LNCAP (cell line): ENCODE data around the gene UBE2L3.

ENCODE experiments used
- TF ChIP-seq, protein P1 (sequence below): fragments of 450-650 bp; IDR thresholded peaks from 2 replicates; pipeline ENCODE4 v1.5.1; 2017; ENCODE audit warnings: mild to moderate bottlenecking

The UBE2L3 gene

DNA sequence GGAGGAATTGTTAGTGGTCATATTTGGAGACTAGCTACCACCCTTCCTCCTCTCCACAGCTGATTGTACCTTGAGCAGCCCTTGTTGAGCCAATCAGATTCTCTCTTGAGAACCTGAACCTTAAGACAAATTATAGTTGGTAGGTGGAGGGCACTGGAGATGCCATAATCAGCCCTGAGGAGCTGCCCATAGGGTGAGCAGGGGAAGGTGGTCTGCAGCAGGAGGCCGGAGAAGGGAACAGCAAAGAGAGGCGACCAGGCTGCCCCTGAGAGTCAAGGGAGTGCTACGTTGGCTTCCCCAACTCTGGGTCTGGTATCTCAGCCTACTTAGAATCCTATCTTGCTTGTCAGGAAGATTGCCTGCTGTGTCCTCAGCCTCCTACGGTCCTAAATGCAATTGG is 71.8 kb downstream of the UBE2L3 start:
- TF ChIP-seq, protein P1, sequence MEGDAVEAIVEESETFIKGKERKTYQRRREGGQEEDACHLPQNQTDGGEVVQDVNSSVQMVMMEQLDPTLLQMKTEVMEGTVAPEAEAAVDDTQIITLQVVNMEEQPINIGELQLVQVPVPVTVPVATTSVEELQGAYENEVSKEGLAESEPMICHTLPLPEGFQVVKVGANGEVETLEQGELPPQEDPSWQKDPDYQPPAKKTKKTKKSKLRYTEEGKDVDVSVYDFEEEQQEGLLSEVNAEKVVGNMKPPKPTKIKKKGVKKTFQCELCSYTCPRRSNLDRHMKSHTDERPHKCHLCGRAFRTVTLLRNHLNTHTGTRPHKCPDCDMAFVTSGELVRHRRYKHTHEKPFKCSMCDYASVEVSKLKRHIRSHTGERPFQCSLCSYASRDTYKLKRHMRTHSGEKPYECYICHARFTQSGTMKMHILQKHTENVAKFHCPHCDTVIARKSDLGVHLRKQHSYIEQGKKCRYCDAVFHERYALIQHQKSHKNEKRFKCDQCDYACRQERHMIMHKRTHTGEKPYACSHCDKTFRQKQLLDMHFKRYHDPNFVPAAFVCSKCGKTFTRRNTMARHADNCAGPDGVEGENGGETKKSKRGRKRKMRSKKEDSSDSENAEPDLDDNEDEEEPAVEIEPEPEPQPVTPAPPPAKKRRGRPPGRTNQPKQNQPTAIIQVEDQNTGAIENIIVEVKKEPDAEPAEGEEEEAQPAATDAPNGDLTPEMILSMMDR: no peak

GRCh38 chr22:21640810-21641209 is 73.3 kb downstream of the UBE2L3 start:
- TF ChIP-seq, protein P1: no peak

- TF ChIP-seq, protein P1: peak; percentile 68
Observed at GRCh38 chr22:21641417-21641788, 73.9 kb downstream of the UBE2L3 start.

GRCh38 chr22:21641789-21642583 is 74.5 kb downstream of the UBE2L3 start, which contains the start of gene SDF2L1:
TSS of gene SDF2L1 (plus strand) at chr22:21642302. CDS start at chr22:21642337, 35 bp downstream.
- TF ChIP-seq, protein P1: 0 out of 2 replicates have a peak, but pooled peaks have one; percentile 18

GRCh38 chr22:21642584-21643448 is 75.3 kb downstream of the UBE2L3 start:
- TF ChIP-seq, protein P1: peak; percentile 67

GRCh38 chr22:21643533-21644357 is 76.2 kb downstream of the UBE2L3 start:
- TF ChIP-seq, protein P1: peak; percentile 36; the same call in 1 of the 2 replicates
